Measurements from ENCODE around the gene IFNL2.
"Not testable (repeated sequence)": the region's sequence is repeated elsewhere in the genome, so short reads cannot be mapped to it uniquely, and the experiment has no call there.

Gene IFNL2

GRCh38 chr19:39240421-39240820 is 27.8 kb upstream of the IFNL2 start:
- Histone ChIP-seq H3K9ac (ENCODE audit: low read depth, low read length, poor library complexity, severe bottlenecking) (peak overlapping the region; percentile 38), H3K27me3 (ENCODE audit: insufficient read depth, low read length, poor library complexity, severe bottlenecking) (no peaks in the 10 kb centered on the region), H3K9me2 (replicated peaks; ENCODE audit: low read depth, low read length) (no peaks in the 10 kb centered on the region), H3K4me3 (ENCODE audit: low read length, poor library complexity, severe bottlenecking) (no peak overlapping the region), H4K20me1 (ENCODE audit: insufficient read depth, low read length, poor library complexity, severe bottlenecking) (no peaks in the 10 kb centered on the region), H3K9me3 (ENCODE audit: insufficient read depth, low read depth, low read length) (no peaks in the 10 kb centered on the region), H3K79me2 (ENCODE audit: insufficient read depth, low read length) (no peaks in the 10 kb centered on the region), H3F3A (ENCODE audit: low read depth) (no peaks in the 10 kb centered on the region; the same call in 1 of the 2 replicates), H2AFZ (ENCODE audit: low read length) (no peak overlapping the region), H3K36me3 (ENCODE audit: insufficient read depth, low read length) (no peaks in the 10 kb centered on the region), H3K4me2 (ENCODE audit: low read depth, low read length, poor library complexity, severe bottlenecking) (peak overlapping the region; percentile 24), H3K4me1 (ENCODE audit: insufficient read depth, low read length, poor library complexity, severe bottlenecking) (peaks cover 56% of the 10 kb centered on the region)
- TF ChIP-seq, protein P1, sequence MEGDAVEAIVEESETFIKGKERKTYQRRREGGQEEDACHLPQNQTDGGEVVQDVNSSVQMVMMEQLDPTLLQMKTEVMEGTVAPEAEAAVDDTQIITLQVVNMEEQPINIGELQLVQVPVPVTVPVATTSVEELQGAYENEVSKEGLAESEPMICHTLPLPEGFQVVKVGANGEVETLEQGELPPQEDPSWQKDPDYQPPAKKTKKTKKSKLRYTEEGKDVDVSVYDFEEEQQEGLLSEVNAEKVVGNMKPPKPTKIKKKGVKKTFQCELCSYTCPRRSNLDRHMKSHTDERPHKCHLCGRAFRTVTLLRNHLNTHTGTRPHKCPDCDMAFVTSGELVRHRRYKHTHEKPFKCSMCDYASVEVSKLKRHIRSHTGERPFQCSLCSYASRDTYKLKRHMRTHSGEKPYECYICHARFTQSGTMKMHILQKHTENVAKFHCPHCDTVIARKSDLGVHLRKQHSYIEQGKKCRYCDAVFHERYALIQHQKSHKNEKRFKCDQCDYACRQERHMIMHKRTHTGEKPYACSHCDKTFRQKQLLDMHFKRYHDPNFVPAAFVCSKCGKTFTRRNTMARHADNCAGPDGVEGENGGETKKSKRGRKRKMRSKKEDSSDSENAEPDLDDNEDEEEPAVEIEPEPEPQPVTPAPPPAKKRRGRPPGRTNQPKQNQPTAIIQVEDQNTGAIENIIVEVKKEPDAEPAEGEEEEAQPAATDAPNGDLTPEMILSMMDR (conservative IDR thresholded peaks at IDR 0.05; ENCODE audit: low read length): no peak
- TF ChIP-seq EZH2phosphoT487 (IDR thresholded peaks at IDR 0.05; ENCODE audit: borderline replicate concordance): no peak

DNA sequence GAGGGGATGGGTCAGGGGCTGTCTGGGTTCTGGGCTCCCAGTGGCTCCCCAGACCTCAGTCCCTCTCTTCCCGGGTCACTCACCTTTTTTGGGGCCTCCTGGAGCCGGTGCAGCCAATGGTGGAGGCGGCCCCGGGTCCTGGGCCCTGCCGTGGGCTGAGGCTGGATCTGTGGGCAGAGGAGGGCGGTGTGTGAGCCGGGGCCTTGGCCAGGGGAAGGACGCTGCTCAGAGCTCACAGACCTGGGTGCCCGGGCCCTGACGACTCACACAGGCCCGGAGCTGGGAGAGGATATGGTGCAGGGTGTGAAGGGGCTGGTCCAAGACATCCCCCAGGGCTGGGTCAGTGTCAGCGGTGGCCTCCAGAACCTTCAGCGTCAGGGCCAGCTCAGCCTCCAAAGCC is 24.5 kb upstream of the IFNL2 start:
- H3K4me3 ChIP-seq (ENCODE audit: low read length, poor library complexity, severe bottlenecking); H3K27me3 ChIP-seq (ENCODE audit: insufficient read depth, low read length, poor library complexity, severe bottlenecking); H3K36me3 ChIP-seq (ENCODE audit: insufficient read depth, low read length); H3K9me3 ChIP-seq (ENCODE audit: insufficient read depth, low read depth, low read length); H2AFZ ChIP-seq (ENCODE audit: low read length); H3K79me2 ChIP-seq (ENCODE audit: insufficient read depth, low read length); H3K4me2 ChIP-seq (ENCODE audit: low read depth, low read length, poor library complexity, severe bottlenecking); H3K9me2 ChIP-seq (replicated peaks; ENCODE audit: low read depth, low read length); H3K9ac ChIP-seq (ENCODE audit: low read depth, low read length, poor library complexity, severe bottlenecking); H3F3A ChIP-seq (ENCODE audit: low read depth); H4K20me1 ChIP-seq (ENCODE audit: insufficient read depth, low read length, poor library complexity, severe bottlenecking): not testable (repeated sequence)
- peaks cover 30% of the 10 kb centered on the region for H3K4me1 ChIP-seq (ENCODE audit: insufficient read depth, low read length, poor library complexity, severe bottlenecking)

DNA sequence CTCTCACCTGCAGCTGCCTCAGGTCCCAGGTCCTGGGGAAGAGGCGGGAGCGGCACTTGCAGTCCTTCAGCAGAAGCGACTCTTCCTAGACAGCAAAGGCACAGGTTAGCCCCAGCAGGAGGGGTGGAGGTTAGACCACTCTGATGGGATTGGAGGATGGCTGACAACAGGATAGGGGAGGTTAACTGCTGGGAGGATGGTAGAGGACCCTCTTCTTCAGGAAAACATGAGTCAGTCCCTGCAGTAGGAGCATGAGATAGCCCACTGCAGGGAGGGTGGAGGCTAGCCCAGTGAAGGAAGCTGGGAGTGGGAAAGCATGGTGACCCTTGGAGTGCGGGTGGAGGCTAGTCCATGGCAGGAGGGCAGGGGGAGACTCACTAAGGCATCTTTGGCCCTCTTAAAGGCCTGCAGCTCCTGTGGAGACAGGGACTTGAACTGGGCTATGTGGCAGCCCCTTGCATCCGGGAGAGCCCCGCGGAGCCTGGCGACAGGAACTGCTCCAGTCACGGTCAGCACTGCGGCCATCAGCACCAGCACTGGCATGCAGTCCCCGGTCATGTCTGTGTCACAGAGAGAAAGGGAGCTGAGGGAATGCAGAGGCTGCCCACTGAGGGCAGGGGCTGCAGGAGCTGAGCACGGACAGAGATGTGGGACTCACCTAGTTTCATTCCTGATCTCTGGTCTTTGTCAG is 23.6 kb upstream of the IFNL2 start, which contains the start of gene IFNL3:
Gene IFNL3, minus strand, starts transcription at position 597 of the 691 bp plus-strand sequence. Its CDS starts 39 bp downstream, at position 558.
- H3K9me3 ChIP-seq (ENCODE audit: insufficient read depth, low read depth, low read length); H3F3A ChIP-seq (ENCODE audit: low read depth): not testable (repeated sequence)

DNA sequence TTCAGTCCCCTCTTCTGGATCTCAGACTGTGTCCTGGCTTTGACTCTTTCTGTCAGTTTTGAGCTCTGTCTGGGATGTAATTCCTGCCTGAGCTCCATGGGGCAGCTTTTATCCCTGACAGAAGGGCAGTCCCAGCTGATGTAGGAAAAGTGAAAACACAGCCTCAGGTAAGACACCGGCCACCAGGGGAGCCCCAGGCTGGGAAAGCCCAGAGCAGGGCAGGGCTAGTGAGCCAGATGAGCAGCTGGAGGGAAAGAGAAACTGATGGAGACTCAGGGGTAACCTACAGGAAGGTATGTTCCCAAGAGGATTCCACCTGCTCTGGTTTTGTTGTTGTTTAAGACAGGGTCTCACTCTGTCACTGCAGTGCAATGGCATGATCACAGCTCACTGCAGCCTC is 23.0 kb upstream of the IFNL2 start:
- H3K9me2 ChIP-seq (replicated peaks; ENCODE audit: low read depth, low read length); H3K27me3 ChIP-seq (ENCODE audit: insufficient read depth, low read length, poor library complexity, severe bottlenecking); H3K9me3 ChIP-seq (ENCODE audit: insufficient read depth, low read depth, low read length); H3K36me3 ChIP-seq (ENCODE audit: insufficient read depth, low read length); H3K4me2 ChIP-seq (ENCODE audit: low read depth, low read length, poor library complexity, severe bottlenecking); H3F3A ChIP-seq (ENCODE audit: low read depth); H4K20me1 ChIP-seq (ENCODE audit: insufficient read depth, low read length, poor library complexity, severe bottlenecking); H3K9ac ChIP-seq (ENCODE audit: low read depth, low read length, poor library complexity, severe bottlenecking); H3K4me3 ChIP-seq (ENCODE audit: low read length, poor library complexity, severe bottlenecking); H2AFZ ChIP-seq (ENCODE audit: low read length); H3K79me2 ChIP-seq (ENCODE audit: insufficient read depth, low read length): not testable (repeated sequence)
- H3K4me1 ChIP-seq (ENCODE audit: insufficient read depth, low read length, poor library complexity, severe bottlenecking): peaks cover 26% of the 10 kb centered on the region

More for the DNA sequence above, 23.6 kb upstream of the IFNL2 start, which contains the start of gene IFNL3:
- not testable (repeated sequence) for H3K9ac ChIP-seq (ENCODE audit: low read depth, low read length, poor library complexity, severe bottlenecking); H3K27me3 ChIP-seq (ENCODE audit: insufficient read depth, low read length, poor library complexity, severe bottlenecking); H3K4me2 ChIP-seq (ENCODE audit: low read depth, low read length, poor library complexity, severe bottlenecking); H3K79me2 ChIP-seq (ENCODE audit: insufficient read depth, low read length); H2AFZ ChIP-seq (ENCODE audit: low read length); H3K36me3 ChIP-seq (ENCODE audit: insufficient read depth, low read length); H4K20me1 ChIP-seq (ENCODE audit: insufficient read depth, low read length, poor library complexity, severe bottlenecking); H3K4me3 ChIP-seq (ENCODE audit: low read length, poor library complexity, severe bottlenecking); H3K9me2 ChIP-seq (replicated peaks; ENCODE audit: low read depth, low read length)
- peaks cover 26% of the 10 kb centered on the region for H3K4me1 ChIP-seq (ENCODE audit: insufficient read depth, low read length, poor library complexity, severe bottlenecking)
